ENCODE results near the gene VPS26C. TPM values are rescaled to one million over a fixed set of nuclear protein-coding genes. Genes with fewer than 3 reads are reported as not detected.

Gene VPS26C
- total RNA-seq, 1 donor from 2014 or later, result 31.2 TPM

GRCh38 chr21:37210130-37210529 is 57.0 kb downstream of the VPS26C start:
- no peak for TF ChIP-seq CTCF (conservative IDR thresholded peaks at IDR 0.05; ENCODE audit: low read depth, low read length)

GRCh38 chr21:37208741-37209225 is 58.4 kb downstream of the VPS26C start:
- no peak for TF ChIP-seq CTCF (conservative IDR thresholded peaks at IDR 0.05; ENCODE audit: low read depth, low read length)
- no peak for DNase-seq (ENCODE audit: low read depth)
- H3K4me3 ChIP-seq (ENCODE audit: low read depth, low read length), result no peak overlapping the region

More at GRCh38 chr21:37210130-37210529, 57.0 kb downstream of the VPS26C start:
- DNase-seq (ENCODE audit: low read depth), result no peak
- no peak overlapping the region for H3K4me3 ChIP-seq (ENCODE audit: low read depth, low read length)

- no peak overlapping the region for H3K4me3 ChIP-seq (ENCODE audit: low read depth, low read length)
- no peak for TF ChIP-seq CTCF (conservative IDR thresholded peaks at IDR 0.05; ENCODE audit: low read depth, low read length)
- no peak for DNase-seq (ENCODE audit: low read depth)
Measured at GRCh38 chr21:37208056-37208721, 58.9 kb downstream of the VPS26C start.

GRCh38 chr21:37207441-37208009 is 59.6 kb downstream of the VPS26C start:
- H3K4me3 ChIP-seq (ENCODE audit: low read depth, low read length), result no peak overlapping the region
- no peak for DNase-seq (ENCODE audit: low read depth)
- TF ChIP-seq CTCF (conservative IDR thresholded peaks at IDR 0.05; ENCODE audit: low read depth, low read length), result no peak

GRCh38 chr21:37206496-37206895 is 60.6 kb downstream of the VPS26C start:
- DNase-seq (ENCODE audit: low read depth), result no peak
- no peak for TF ChIP-seq CTCF (conservative IDR thresholded peaks at IDR 0.05; ENCODE audit: low read depth, low read length)
- no peak overlapping the region for H3K4me3 ChIP-seq (ENCODE audit: low read depth, low read length)

- no peak overlapping the region for H3K4me3 ChIP-seq (ENCODE audit: low read depth, low read length)
- no peak for DNase-seq (ENCODE audit: low read depth)
- no peak for TF ChIP-seq CTCF (conservative IDR thresholded peaks at IDR 0.05; ENCODE audit: low read depth, low read length)
Measured at GRCh38 chr21:37204580-37204979, 62.6 kb downstream of the VPS26C start.

Measured in epithelial cell of proximal tubule (primary cell).